GM18505 (cell line): Measurements from ENCODE around the gene TJP1.
"Not testable (repeated sequence)": the region's sequence is repeated elsewhere in the genome, so short reads cannot be mapped to it uniquely, and the experiment has no call there.

Source experiments
- ATAC-seq: cut with Tn5 transposase; IDR thresholded peaks from one replicate; pipeline ENCODE4 v1.9.1; 2021; ENCODE audit not compliant: unreplicated experiment
- POLR2A ChIP-seq: IDR thresholded peaks from 4 replicates; pipeline ENCODE4 v1.6.1; 2011; ENCODE audit warnings: borderline replicate concordance; ENCODE audit not compliant: insufficient read depth, insufficient read length; ENCODE audit errors: extremely low read depth

TJP1 gene

DNA sequence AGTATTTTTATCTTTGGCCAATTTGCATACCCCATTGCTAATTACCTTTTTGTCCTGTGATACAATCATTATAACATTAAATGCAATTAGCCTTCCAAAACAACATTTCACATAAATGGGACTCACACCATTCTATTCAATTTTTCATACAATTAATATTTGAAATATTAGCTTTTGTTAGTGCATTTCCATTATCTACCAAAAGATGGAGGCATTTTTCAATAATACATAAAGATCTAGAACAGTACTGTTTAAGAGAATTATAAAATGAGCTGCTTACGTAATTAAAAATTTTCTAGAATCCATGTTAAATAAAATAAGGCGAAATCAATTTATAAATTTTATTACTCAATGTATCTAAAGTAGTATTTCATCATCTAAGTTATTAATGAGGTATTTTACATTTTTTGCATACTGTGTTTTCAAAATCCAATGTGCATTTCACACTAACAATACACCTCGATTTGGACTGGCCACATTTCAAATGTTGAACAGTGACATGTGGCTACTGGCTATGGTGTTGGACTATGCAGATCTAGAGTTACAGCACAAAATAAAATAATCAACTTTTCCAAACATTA lies 74.3 kb downstream of the TJP1 start:
- TF ChIP-seq POLR2A = no peak
- ATAC-seq = no peak

DNA sequence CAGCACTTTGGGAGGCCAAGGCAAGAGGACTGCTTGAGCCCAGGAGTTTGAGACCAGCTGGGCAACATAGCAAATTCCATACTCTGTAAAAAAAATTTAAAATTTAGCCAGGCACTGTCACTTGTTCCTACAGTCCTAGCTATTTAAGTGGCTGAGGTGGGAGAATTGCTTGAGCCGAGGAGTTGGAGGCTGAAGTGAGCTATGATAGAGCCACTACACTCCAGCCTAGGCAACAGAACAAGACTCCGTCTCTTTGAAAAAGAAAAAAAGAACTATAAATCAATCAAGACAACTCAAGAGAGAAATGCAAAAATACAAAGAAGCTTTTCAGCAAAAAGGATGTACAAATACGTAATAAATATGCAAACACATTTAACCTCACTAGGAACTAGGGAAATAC lies 78.8 kb downstream of the TJP1 start:
- TF ChIP-seq POLR2A = no peak
- ATAC-seq = no peak

DNA sequence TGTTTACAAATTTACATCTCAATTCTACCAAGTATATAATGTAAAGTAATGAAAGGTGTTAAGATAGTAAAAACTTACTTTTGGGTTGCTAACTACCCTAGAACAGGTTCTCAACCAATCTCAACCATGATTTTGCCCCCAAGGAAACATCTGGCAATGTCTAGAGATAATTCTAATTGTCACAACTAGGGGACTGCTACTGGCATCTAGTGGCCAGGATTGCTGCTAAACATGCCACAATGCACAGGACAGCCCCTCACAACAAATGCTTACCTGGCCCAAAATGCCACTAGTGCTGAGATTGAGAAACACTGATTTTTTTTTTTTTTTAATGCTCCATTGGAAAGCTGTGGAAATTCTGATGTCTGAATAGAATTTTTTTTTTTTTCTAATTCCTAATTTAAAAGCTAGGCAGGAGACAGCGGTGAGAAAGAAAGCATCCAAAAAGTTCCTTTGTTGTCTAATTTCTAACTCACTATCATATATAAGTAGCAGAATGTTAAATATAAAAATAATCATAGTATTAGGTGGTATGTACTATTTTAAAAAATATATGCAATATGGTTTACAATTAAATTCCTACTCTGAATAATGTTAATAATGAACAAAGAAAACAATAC lies 81.5 kb downstream of the TJP1 start:
- no peak for TF ChIP-seq POLR2A
- no peak for ATAC-seq

DNA sequence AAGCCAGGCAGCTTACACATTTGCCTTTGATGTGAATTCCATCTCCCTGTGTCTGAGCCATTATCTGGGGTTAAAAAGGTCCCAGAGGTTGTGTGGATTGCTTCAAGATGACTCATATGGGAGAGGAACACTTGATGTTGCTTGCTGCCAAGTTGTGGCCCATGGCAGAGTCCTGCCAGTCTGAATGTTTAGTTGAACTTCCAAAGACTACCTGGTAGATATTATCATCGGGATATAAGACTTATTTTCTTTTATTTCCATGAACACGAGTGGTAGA lies 85.6 kb downstream of the TJP1 start:
- no peak for ATAC-seq
- no peak for TF ChIP-seq POLR2A

- TF ChIP-seq POLR2A = no peak
- ATAC-seq = no peak
Measured at GRCh38 chr15:29736012-29736743, 86.1 kb downstream of the TJP1 start.

DNA sequence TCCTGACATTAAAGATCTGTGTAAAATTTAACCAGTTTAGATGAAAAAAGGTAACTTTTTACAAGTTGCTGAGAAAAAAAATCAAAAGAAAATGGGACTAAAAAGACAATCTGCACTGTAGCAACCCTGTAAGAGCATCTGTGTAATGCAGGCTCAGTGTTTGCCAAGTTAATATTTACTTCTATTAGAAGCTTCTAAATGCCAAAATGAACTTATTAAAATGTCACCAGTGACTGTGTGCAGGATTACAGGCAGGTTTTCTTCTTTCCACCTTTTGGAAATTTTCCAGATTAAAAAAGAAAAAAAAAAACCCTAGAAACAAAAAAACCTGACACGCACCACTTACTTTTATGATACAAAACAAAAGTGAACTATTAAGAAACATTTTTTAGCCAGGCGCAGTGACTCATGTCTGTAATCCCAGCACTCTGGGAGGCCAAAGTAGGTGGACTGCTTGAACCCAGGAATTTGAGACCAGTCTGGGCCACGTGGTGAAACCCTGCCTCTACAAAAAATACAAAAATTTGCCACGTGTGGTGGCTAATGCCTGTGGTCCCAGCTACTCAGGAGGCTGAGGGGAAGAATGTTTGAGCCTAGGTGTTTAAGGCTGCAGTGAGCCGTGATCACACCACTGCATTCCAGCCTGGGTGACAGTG lies 87.2 kb downstream of the TJP1 start:
- no peak for TF ChIP-seq POLR2A
- no peak for ATAC-seq

- TF ChIP-seq POLR2A = no peak
- no peak for ATAC-seq
Measured at GRCh38 chr15:29731865-29732264, 90.4 kb downstream of the TJP1 start.

- ATAC-seq = not testable (repeated sequence)
Measured at GRCh38 chr15:29730471-29730870, 91.8 kb downstream of the TJP1 start.

GRCh38 chr15:29728418-29728817 lies 93.8 kb downstream of the TJP1 start:
- TF ChIP-seq POLR2A = no peak
- ATAC-seq = no peak

- ATAC-seq = no peak
- TF ChIP-seq POLR2A = no peak
Measured at GRCh38 chr15:29727871-29728270, 94.4 kb downstream of the TJP1 start.

GRCh38 chr15:29726553-29726952 lies 95.7 kb downstream of the TJP1 start:
- no peak for TF ChIP-seq POLR2A
- no peak for ATAC-seq

DNA sequence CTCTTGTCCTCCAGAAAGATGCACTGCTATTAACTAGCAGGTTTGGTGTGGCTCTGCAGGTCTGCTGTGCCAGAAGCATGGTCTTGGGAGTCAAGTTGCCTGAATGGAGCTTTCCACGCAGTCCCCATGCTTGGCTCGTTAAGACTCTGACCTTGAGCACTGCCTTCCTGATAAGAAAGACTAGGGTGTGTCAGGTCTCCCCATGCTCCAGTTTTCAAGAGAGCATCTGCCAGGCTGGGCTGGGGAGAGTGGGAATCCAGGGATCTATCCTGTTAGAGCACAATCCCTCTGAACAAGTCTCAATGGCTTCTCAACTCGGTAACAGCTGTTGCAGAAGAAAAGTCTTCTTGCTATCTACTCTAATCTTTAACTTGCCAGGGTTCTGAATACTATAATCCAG lies 98.2 kb downstream of the TJP1 start:
- TF ChIP-seq POLR2A = no peak
- no peak for ATAC-seq

DNA sequence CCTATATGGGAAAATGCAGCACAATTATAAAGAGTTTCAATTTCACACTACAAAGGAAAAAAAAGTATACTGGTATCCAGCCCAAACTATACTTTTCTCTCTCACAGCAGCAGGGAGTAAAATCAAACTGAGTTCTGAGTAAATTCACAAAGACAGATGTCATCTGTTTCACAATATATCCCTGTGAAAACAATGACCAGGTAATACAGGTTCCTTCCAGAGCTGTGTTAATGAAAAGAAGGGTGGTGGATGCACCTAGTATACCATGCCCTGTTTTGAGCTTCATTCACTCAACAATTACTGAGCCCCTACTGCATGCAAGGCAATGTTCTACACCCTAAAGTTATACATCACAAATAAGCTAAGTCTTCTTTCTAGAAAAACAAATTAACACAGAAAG lies 108.5 kb downstream of the TJP1 start:
- ATAC-seq = no peak
- TF ChIP-seq POLR2A = no peak
